ENCODE results near the gene CCDC78. TPM values are rescaled to one million over a fixed set of nuclear protein-coding genes. Genes with fewer than 3 reads are reported as not detected.
A peak's percentile ranks its signal among the peaks of the same experiment; 100 is the strongest.

CCDC78 gene
- total RNA-seq, 1 donor from 2014 or later, result 26.1 TPM

DNA sequence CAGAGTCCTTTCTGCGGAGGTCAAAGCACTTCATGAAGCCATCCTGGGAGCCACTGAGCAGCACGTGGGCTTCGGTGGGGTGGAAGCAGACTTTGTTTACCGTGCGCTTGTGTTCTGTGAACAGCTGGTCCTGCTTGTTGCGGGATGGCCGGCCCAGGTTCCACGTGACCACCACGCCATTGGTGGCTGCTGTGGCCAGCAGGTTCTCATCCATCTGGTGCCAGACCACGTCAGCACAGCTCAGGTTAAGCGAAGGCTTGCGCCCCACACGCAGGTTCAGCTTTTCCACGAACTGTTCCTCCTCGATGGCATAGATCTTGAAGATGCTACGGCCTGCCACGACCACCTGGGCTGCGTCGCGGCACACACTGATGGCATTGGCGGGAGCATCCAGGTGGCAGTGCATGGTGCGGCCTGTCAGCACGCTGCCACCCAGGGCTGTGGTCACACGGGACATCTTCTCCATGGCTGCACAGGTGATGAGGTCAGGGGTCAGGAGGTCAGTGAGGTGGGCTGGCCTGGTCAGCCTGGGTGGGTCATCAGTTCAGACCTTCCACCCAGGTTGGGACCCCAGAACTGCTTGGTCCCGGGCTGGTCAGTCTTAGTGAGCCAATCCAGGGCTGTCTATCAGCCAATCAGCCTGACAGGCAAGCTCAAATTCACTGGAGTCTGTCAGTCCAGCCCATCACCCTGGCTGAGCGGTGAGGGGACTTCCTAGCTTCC, 36.9 kb downstream of the CCDC78 start:
- Histone ChIP-seq H3K27ac (peak overlapping the region; percentile 88), H3K36me3 (peaks cover 16% of the 10 kb centered on the region), H3K4me3 (peak overlapping the region; percentile 90), H3K27me3 (ENCODE audit: low read depth) (peaks cover 24% of the 10 kb centered on the region), H3K9me3 (no peaks in the 10 kb centered on the region), H3K4me1 (peaks cover 41% of the 10 kb centered on the region)
- intact Hi-C loops (cut with DNase I), result no loop called here
- no peak for ATAC-seq
- DNase-seq, result no peak
- TF ChIP-seq, protein P1, sequence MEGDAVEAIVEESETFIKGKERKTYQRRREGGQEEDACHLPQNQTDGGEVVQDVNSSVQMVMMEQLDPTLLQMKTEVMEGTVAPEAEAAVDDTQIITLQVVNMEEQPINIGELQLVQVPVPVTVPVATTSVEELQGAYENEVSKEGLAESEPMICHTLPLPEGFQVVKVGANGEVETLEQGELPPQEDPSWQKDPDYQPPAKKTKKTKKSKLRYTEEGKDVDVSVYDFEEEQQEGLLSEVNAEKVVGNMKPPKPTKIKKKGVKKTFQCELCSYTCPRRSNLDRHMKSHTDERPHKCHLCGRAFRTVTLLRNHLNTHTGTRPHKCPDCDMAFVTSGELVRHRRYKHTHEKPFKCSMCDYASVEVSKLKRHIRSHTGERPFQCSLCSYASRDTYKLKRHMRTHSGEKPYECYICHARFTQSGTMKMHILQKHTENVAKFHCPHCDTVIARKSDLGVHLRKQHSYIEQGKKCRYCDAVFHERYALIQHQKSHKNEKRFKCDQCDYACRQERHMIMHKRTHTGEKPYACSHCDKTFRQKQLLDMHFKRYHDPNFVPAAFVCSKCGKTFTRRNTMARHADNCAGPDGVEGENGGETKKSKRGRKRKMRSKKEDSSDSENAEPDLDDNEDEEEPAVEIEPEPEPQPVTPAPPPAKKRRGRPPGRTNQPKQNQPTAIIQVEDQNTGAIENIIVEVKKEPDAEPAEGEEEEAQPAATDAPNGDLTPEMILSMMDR (IDR thresholded peaks at IDR 0.05), result no peak

DNA sequence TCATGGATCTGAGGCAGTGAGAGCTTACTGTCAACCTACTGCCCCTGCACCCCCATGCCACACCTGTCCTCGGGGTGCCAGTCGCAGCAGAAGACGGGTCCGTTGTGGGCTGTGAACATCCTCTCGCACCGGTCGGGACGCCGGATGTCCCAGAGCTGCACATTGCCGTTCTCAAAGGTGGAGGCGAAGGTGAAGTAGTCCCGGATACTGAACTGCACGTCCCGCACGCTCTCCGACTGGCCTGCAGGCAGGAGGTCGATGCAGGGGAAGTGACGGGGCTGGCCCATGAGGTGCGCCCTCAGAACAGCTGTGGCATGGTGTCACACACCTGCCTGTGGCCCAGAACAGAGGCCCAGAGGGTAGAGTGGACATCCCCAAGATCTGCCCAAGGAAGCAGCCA, 38.7 kb downstream of the CCDC78 start:
- TF ChIP-seq, protein P1 (IDR thresholded peaks at IDR 0.05), result no peak
- intact Hi-C loops (cut with DNase I), result no loop called here
- Histone ChIP-seq H3K36me3 (peaks cover 22% of the 10 kb centered on the region), H3K9me3 (no peaks in the 10 kb centered on the region), H3K4me3 (no peak overlapping the region), H3K4me1 (peaks cover 52% of the 10 kb centered on the region), H3K27ac (no peak overlapping the region), H3K27me3 (ENCODE audit: low read depth) (peaks cover 6% of the 10 kb centered on the region)
- no peak for ATAC-seq
- no peak for DNase-seq

DNA sequence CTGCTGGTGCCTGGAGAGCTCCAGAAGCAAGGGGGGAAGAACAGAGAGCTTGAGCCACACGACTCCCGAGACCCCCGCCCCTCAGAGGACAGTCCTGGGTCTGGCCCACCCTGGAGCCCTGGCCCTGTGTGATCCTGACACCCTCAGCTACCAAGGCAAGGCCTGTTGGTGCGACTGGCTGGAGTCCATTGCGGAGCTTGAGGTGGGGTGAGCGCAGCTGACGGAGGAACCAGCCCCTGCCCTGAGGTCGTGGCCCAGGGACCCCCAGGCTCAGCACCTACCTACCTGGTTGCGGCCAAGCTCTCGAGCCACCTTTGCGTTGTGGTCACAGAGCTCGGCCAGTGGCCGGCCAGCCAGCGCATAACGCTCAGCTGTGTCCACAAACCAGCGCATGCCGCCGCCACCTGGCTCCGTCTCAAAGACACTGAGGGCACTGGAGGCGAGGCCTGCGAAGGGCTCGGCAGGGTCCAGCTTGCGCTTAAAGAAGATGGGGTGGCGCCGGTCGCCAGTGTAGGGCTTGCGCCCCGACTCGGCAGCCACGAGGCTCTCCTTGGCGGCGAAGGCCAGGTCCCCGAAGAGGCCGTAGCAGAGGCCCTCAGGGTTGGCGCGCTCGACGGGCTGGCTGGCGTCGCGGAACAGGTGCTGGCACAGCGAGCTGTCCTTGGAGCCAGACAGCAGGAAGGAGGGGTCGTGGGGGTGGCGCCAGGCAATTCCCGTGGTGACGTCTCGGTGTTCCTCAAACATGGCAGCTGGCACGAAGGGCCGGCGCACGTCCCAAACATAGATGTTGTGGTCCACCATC, 39.6 kb downstream of the CCDC78 start:
- ATAC-seq (no peak), DNase-seq (no peak)
- intact Hi-C loops (cut with DNase I), result no loop called here
- TF ChIP-seq, protein P1 (IDR thresholded peaks at IDR 0.05), result no peak
- Histone ChIP-seq H3K27ac (no peak overlapping the region), H3K4me1 (peaks cover 60% of the 10 kb centered on the region), H3K9me3 (no peaks in the 10 kb centered on the region), H3K36me3 (peaks cover 31% of the 10 kb centered on the region), H3K27me3 (ENCODE audit: low read depth) (no peaks in the 10 kb centered on the region), H3K4me3 (no peak overlapping the region)

DNA sequence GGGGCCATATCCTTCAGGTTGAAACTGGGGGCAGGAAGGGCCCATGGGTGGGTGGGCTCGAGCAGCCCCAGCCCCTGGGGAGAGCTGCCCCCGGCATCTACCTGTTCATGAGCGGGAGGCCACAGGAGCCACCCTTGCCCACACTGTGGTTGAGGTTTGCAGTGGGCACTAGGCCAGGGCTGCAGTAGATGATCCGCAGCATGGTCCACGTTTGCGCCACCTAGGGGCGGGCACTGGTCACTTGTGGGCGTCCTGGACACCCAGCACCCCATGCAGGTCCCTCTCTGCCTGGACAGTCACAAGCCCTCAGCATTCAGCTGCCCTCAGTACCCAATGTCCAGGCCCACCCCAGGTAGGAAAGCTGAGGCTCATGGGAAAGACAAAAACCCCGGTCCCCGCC, 40.3 kb downstream of the CCDC78 start:
- no peaks in the 10 kb centered on the region for H3K9me3 ChIP-seq

DNA sequence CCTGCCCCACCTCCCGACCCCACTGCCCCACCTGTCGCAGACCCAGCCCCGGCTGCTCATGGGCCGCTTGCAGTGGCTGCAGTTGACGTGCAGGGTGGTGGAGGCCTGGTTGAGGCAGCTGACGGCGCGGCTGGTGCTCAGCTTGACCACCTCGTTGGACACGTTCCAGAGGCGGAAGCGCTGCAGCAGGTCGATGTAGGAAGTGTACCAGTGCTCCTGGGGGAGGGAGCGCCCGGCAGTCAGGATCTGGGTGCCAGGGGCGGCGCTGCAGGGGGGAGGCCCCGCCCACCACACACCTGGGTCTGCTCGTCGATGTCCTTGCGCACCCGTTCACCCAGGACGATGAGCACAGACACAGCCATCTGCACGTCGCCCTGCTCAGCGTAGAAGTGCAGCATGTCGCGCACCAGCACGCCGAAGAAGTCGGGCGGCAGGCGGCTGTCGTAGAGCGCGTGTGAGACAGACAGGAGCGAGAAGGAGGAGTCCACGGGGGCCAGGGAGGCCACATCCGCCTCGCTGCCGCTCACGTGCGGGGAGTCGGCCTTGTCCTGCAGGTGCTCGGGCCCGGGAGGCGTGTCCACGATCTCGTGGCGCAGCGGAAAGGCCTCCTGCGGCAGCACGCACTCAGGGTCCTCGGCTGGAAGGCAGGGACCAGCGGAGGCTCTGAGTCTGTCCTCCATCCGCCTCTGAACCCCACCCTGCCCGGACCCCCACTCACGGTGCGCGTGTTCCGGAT, 41.1 kb downstream of the CCDC78 start:
- peak overlapping the region; percentile 89 for H3K27ac ChIP-seq

More for the DNA sequence above, 40.3 kb downstream of the CCDC78 start:
- TF ChIP-seq, protein P1 (IDR thresholded peaks at IDR 0.05), result peak; percentile 36
- Histone ChIP-seq H3K36me3 (peaks cover 36% of the 10 kb centered on the region), H3K4me1 (peaks cover 66% of the 10 kb centered on the region), H3K27me3 (ENCODE audit: low read depth) (no peaks in the 10 kb centered on the region), H3K4me3 (no peak overlapping the region), H3K27ac (no peak overlapping the region)
- intact Hi-C loops (cut with DNase I), result no loop called here
- DNase-seq, result peak; percentile 74
- ATAC-seq, result no peak

More for the DNA sequence above, 41.1 kb downstream of the CCDC78 start:
- Histone ChIP-seq H3K27me3 (ENCODE audit: low read depth) (no peaks in the 10 kb centered on the region), H3K4me1 (peaks cover 61% of the 10 kb centered on the region), H3K9me3 (no peaks in the 10 kb centered on the region), H3K4me3 (peak overlapping the region; percentile 83), H3K36me3 (peaks cover 36% of the 10 kb centered on the region)
- TF ChIP-seq, protein P1 (IDR thresholded peaks at IDR 0.05), result no peak
- intact Hi-C loops (cut with DNase I), result no loop called here
- DNase-seq (peak; percentile 61), ATAC-seq (no peak)
